ENCODE data around the gene APBA2. TPM values are rescaled to one million over a fixed set of nuclear protein-coding genes. Genes with fewer than 3 reads are reported as not detected.

Gene APBA2
- total and polyA plus RNA-seq, 2 of the 13 experiments (the other 11 are each of a cell fraction or from before 2014, with no cell fraction given): 0.62 to 2.3 TPM

DNA sequence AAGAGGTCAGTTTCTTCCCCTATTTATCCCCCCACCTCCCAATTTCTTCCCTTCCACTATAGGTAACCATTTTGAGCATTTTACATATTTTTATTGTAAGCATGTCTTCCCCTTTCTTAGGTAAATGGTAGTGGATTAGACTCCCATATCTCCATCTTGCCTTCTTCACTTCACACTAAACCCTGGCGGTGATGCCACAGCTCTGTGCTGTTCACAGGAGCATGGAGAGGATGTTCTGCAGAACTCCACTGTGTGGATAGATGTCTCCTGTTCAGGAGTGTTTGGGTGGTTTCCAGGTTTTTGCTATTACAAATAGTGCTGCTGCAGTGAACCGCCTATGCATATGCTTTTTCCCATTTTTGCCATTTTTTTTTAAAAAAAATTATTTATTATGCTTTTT is 201.1 kb downstream of the APBA2 start:
- H2AFZ ChIP-seq (ENCODE audit: low read length): no peak overlapping the region
- no TSS peak for BruUV-seq (replicated peaks)
- H3K27ac ChIP-seq (ENCODE audit: extremely low read length, insufficient read depth, low read length): no peak overlapping the region
- H3K4me1 ChIP-seq (ENCODE audit: insufficient read depth, low read length): no peaks in the 10 kb centered on the region
- POLR2A ChIA-PET: no interaction called here
- H3K9me3 ChIP-seq (ENCODE audit: low read length): no peaks in the 10 kb centered on the region
- no peak overlapping the region for H3K9ac ChIP-seq (ENCODE audit: insufficient read depth, low read depth, low read length)
- in situ Hi-C loops (cut with HindIII; ENCODE audit: extremely low pct_ligation_motif_present, low pct_unique_long_range_greater_than_20kb) (no loop called here), intact Hi-C loops (cut with micrococcal nuclease; ENCODE audit: unreplicated experiment) (no loop called here)
- no peaks in the 10 kb centered on the region for H4K20me1 ChIP-seq (ENCODE audit: insufficient read depth, low read length)
- ATAC-seq (no peak), FAIRE-seq (no peak), DNase-seq (ENCODE audit: low spot score) (no peak)
- H3K4me2 ChIP-seq (ENCODE audit: low read depth, low read length): no peak overlapping the region
- H3K79me2 ChIP-seq (ENCODE audit: insufficient read depth, low read length): no peaks in the 10 kb centered on the region
- TF ChIP-seq NR1H2 (CRISPR knock-in tag; IDR thresholded peaks at IDR 0.05; ENCODE audit: borderline replicate concordance, low read depth) (no peak), ZNF10 (CRISPR knock-in tag; IDR thresholded peaks at IDR 0.05; ENCODE audit: borderline replicate concordance, low read depth) (no peak), ZNF337 (CRISPR knock-in tag; IDR thresholded peaks at IDR 0.05; ENCODE audit: borderline replicate concordance, low read depth) (no peak)
- no peaks in the 10 kb centered on the region for H3K27me3 ChIP-seq (ENCODE audit: control insufficient read depth in 1 of 2, insufficient read depth in 2 of 2, low read length in 2 of 2)
- no peak overlapping the region for H3K4me3 ChIP-seq (replicated peaks in 1 of 3; ENCODE audit: insufficient read depth in 1 of 3, low read depth in 2 of 3, low read length in 3 of 3)
- CTCF ChIA-PET (ENCODE audit: low intra/inter-chr PET ratio, low total read pairs): no interaction called here
- WGBS (ENCODE audit: low lambda C conversion rate): 53% methylated on average over 2 of the region's 2 CpGs
- H3K36me3 ChIP-seq (replicated peaks in 1 of 2; ENCODE audit: control insufficient read depth in 1 of 2, insufficient read depth in 2 of 2, low read length in 2 of 2): no peaks in the 10 kb centered on the region

DNA sequence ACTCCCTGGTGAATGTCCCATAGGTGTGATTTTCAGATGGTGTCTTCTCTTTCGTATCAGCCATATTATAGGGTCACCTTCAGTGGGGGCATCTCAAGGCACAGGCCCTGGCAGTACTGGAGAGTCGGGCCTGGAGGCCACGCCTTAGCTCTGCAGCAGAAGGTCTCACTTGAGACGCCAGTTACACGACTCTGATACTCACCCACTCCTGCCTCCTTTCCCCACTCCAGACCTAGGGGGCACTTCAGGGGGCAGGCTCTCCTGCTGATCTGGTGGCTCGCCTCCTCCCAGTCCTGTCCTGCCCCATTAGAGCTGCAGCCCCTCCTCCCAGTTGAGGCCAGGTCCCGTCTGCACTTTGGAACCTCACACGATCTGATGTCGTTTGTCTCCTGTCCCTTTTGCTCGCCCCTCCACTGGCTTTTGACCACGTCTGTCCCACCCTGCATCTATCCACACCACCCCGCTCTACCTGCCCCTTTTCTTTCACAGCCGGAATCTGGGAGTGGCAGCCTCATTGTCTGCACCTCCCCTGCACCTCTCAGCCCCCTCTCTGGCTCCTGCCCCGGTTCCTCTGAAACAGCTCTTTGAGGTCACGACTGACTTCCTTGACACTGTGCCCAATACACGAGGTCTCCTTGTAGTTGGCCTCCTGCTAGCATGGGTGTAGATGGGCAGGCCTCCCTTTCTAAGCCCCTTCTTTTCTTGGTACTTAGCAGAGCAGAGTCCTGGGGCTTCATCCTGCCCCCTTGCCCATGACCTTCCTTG is 201.9 kb downstream of the APBA2 start:
- no peaks in the 10 kb centered on the region for H3K79me2 ChIP-seq (ENCODE audit: insufficient read depth, low read length)
- H3K27ac ChIP-seq (ENCODE audit: extremely low read length, insufficient read depth, low read length): no peak overlapping the region
- intact Hi-C loops (cut with micrococcal nuclease; ENCODE audit: unreplicated experiment): no loop called here
- no TSS peak for BruUV-seq (replicated peaks)
- H3K4me3 ChIP-seq (replicated peaks in 1 of 3; ENCODE audit: insufficient read depth in 1 of 3, low read depth in 2 of 3, low read length in 3 of 3): no peak overlapping the region
- H3K27me3 ChIP-seq (ENCODE audit: control insufficient read depth in 1 of 2, insufficient read depth in 2 of 2, low read length in 2 of 2): no peaks in the 10 kb centered on the region
- DNase-seq (ENCODE audit: low spot score) (no peak), ATAC-seq (no peak; the same call in 1 of the 3 replicates), FAIRE-seq (no peak)
- H3K4me2 ChIP-seq (ENCODE audit: low read depth, low read length): no peak overlapping the region
- no peak overlapping the region for H3K9ac ChIP-seq (ENCODE audit: insufficient read depth, low read depth, low read length)
- H3K4me1 ChIP-seq (ENCODE audit: insufficient read depth, low read length): no peaks in the 10 kb centered on the region
- H2AFZ ChIP-seq (ENCODE audit: low read length): no peak overlapping the region
- no peaks in the 10 kb centered on the region for H3K9me3 ChIP-seq (ENCODE audit: low read length)
- POLR2A ChIA-PET: no interaction called here
- 36% methylated on average over 13 of the region's 16 CpGs for WGBS (ENCODE audit: low lambda C conversion rate)
- in situ Hi-C loops (cut with HindIII; ENCODE audit: extremely low pct_ligation_motif_present, low pct_unique_long_range_greater_than_20kb): no loop called here
- CTCF ChIA-PET (ENCODE audit: low intra/inter-chr PET ratio, low total read pairs): no interaction called here
- no peaks in the 10 kb centered on the region for H3K36me3 ChIP-seq (replicated peaks in 1 of 2; ENCODE audit: control insufficient read depth in 1 of 2, insufficient read depth in 2 of 2, low read length in 2 of 2)
- H4K20me1 ChIP-seq (ENCODE audit: insufficient read depth, low read length): no peaks in the 10 kb centered on the region
- TF ChIP-seq ZNF768 (CRISPR knock-in tag; IDR thresholded peaks at IDR 0.05) (no peak), REL (CRISPR knock-in tag; conservative IDR thresholded peaks at IDR 0.05) (no peak), TERF1 (CRISPR knock-in tag; IDR thresholded peaks at IDR 0.05) (no peak), ZFP82 (CRISPR knock-in tag; IDR thresholded peaks at IDR 0.05; ENCODE audit: borderline replicate concordance) (no peak), KLF13 (CRISPR knock-in tag; IDR thresholded peaks at IDR 0.05) (no peak), CCAR2 (optimal IDR thresholded peaks at IDR 0.05; ENCODE audit: low read depth, low read length) (no peak), ONECUT2 (CRISPR knock-in tag; IDR thresholded peaks at IDR 0.05) (no peak), ZNF280B (CRISPR knock-in tag; IDR thresholded peaks at IDR 0.05; ENCODE audit: borderline replicate concordance) (no peak), HNRNPK (IDR thresholded peaks at IDR 0.05; ENCODE audit: low read depth, low read length, poor library complexity, severe bottlenecking) (no peak), RFX1 (IDR thresholded peaks at IDR 0.05) (no peak)
- TF ChIP-seq, protein P1, sequence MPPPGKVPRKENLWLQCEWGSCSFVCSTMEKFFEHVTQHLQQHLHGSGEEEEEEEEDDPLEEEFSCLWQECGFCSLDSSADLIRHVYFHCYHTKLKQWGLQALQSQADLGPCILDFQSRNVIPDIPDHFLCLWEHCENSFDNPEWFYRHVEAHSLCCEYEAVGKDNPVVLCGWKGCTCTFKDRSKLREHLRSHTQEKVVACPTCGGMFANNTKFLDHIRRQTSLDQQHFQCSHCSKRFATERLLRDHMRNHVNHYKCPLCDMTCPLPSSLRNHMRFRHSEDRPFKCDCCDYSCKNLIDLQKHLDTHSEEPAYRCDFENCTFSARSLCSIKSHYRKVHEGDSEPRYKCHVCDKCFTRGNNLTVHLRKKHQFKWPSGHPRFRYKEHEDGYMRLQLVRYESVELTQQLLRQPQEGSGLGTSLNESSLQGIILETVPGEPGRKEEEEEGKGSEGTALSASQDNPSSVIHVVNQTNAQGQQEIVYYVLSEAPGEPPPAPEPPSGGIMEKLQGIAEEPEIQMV (CRISPR knock-in tag; IDR thresholded peaks at IDR 0.05; ENCODE audit: low read depth): no peak

All from HepG2 (cell line).